ENCODE results near the gene AKAP11. TPM values are rescaled to one million over a fixed set of nuclear protein-coding genes. Genes with fewer than 3 reads are reported as not detected.
A peak's percentile ranks its signal among the peaks of the same experiment; 100 is the strongest.

AKAP11 gene
- total and polyA plus RNA-seq, 9 of the 15 experiments (the other 6 are each of a cell fraction or from before 2014, with no cell fraction given): 2.2 to 31.3 (median 10.9) TPM

- TF ChIP-seq MBD1 (CRISPR knock-in tag; IDR thresholded peaks at IDR 0.05) (no peak), TSHZ1 (CRISPR knock-in tag; IDR thresholded peaks at IDR 0.05) (no peak), SMARCE1 (IDR thresholded peaks at IDR 0.05) (no peak), SRF (CRISPR knock-in tag; IDR thresholded peaks at IDR 0.05) (peak in 1 of 2 experiments; percentile 50; a peak in 1 of 4 replicates), ARNT (IDR thresholded peaks at IDR 0.05) (no peak), MCM7 (IDR thresholded peaks at IDR 0.05) (no peak), PHB (CRISPR knock-in tag; IDR thresholded peaks at IDR 0.05) (no peak), PRDM10 (IDR thresholded peaks at IDR 0.05; ENCODE audit: partially characterized antibody) (no peak), HMG20B (CRISPR knock-in tag; IDR thresholded peaks at IDR 0.05) (no peak), KDM5B (IDR thresholded peaks at IDR 0.05; ENCODE audit: insufficient replicate concordance, low read depth, low read length) (no peak), HES1 (IDR thresholded peaks at IDR 0.05; ENCODE audit: low read depth) (no peak), ILK (tag; IDR thresholded peaks at IDR 0.05; ENCODE audit: borderline replicate concordance, low read depth) (no peak), POLR3A (IDR thresholded peaks at IDR 0.05; ENCODE audit: borderline replicate concordance, extremely low read depth, insufficient read depth, insufficient read length) (no peak), USF2 (CRISPR knock-in tag; IDR thresholded peaks at IDR 0.05) (peak; percentile 91), RHOXF2B (CRISPR knock-in tag; conservative IDR thresholded peaks at IDR 0.05) (no peak), ATF1 (CRISPR knock-in tag; IDR thresholded peaks at IDR 0.05) (no peak), ATF1 (tag; IDR thresholded peaks at IDR 0.05) (no peak; the same call in 1 of the 2 replicates)
Measured at GRCh38 chr13:42271337-42272114, 426 bp upstream of the AKAP11 start (continued).

All from K562 (cell line).